Transverse colon (tissue), 4 donors: ENCODE measurements around the gene PLPP7. TPM values are rescaled to one million over a fixed set of nuclear protein-coding genes. Genes with fewer than 3 reads are reported as not detected.

Experiments
- DNase-seq: peaks from one replicate; pipeline ENCODE4 v3.0.0-alpha.2; 2019
- H3K27ac ChIP-seq, 4 donors: fragments of 200-600 bp; sonication (generic); 2 replicates each; pipeline ENCODE4 v1.5.1; 2016 to 2018; ENCODE audit warnings: inconsistent platforms in 4 of 4
- H3K27me3 ChIP-seq: fragments of 200-600 bp; sonication (generic); 2 replicates; pipeline ENCODE4 v1.5.1; 2017; ENCODE audit warnings: inconsistent platforms
- H3K36me3 ChIP-seq, 4 donors: fragments of 200-600 bp; sonication (generic); 2 replicates each; pipeline ENCODE4 v1.5.1; 2017 to 2019; ENCODE audit warnings: inconsistent platforms in 4 of 4
- H3K4me1 ChIP-seq, 4 donors: fragments of 200-600 bp; sonication (generic); 2 replicates each; pipeline ENCODE4 v1.5.1; 2017 to 2020; ENCODE audit warnings: inconsistent platforms in 4 of 4
- H3K4me3 ChIP-seq, 4 donors: fragments of 200-600 bp; sonication (generic); 1 replicate in 1 of 4; 2 replicates in 3 of 4; pipeline versions ENCODE4 v1.5.1 to v1.6.1; 2017 to 2019; ENCODE audit warnings: inconsistent platforms in 4 of 4
- H3K9me3 ChIP-seq, 2 donors: fragments of 200-600 bp; sonication (generic); 2 replicates each; pipeline ENCODE4 v1.5.1; 2017 to 2019; ENCODE audit warnings: inconsistent platforms in 2 of 2
- CTCF ChIP-seq, 5 experiments: fragments of 200-600 bp in 3 of 5; fragments of 450-650 bp in 2 of 5; sonication (generic) in 3 of 5; IDR thresholded peaks; 1 replicate in 2 of 5; 2 replicates in 3 of 5; pipeline ENCODE4 v1.5.1; 2016 to 2017; ENCODE audit warnings: antibody characterized with exemption in 5 of 5, inconsistent platforms in 3 of 5, mild to moderate bottlenecking in 2 of 5, moderate library complexity in 1 of 5
- EP300 ChIP-seq: sonication (generic); formaldehyde crosslinking; IDR thresholded peaks from one replicate; pipeline ENCODE4 v1.6.1; 2017; ENCODE audit warnings: antibody characterized with exemption, low read depth
- POLR2A ChIP-seq: fragments of 450-650 bp; IDR thresholded peaks from one replicate; pipeline ENCODE4 v1.6.1; 2016; ENCODE audit warnings: antibody characterized with exemption, mild to moderate bottlenecking, moderate library complexity
- POLR2AphosphoS5 ChIP-seq, 3 donors: sonication (generic); formaldehyde crosslinking; IDR thresholded peaks; one replicate each; pipeline ENCODE4 v1.6.1; 2016; ENCODE audit warnings: antibody characterized with exemption in 3 of 3
- WGBS, 2 donors: methylation state at CpG; one replicate each; pipeline ENCODE4 v1.1.5; 2018; ENCODE audit warnings: low coverage in 1 of 2; 5-methylcytosine and 5-hydroxymethylcytosine counted together
- in situ Hi-C, 4 donors: fragments of 200-750 bp; cut with MboI; loops; one replicate each; pipeline versions ENCODE4 v1.15.0 to v1.15.1; 2017; ENCODE audit warnings: low sequenced_read_pairs in 3 of 4, low pct_ligation_motif_present in 1 of 4, low pct_unique_long_range_greater_than_20kb in 1 of 4
- intact Hi-C: fragments of 100-400 bp; cut with DNase I; formaldehyde crosslinking; loops from one replicate; pipeline ENCODE4 v1.15.1; 2023; ENCODE audit warnings: low total_unique reads
- total RNA-seq, 4 donors: library from RNA; depleted of rRNA; stranded (reverse); fragments of >200 nt; gene quantifications; one replicate each; pipeline ENCODE4 v1.1.0, GENCODE V29; 2016

Gene PLPP7
- total RNA-seq, 4 donors from 2014 or later = 3.0 to 10.3 (median 4.1) TPM

- WGBS, 2 donors = 79% methylated on average over 14 of the region's 14 CpGs; no CpG with 5 or more reads in 1 of the 2 donors
- Histone ChIP-seq H3K9me3 (no peaks in the 10 kb centered on the region), H3K4me1 (peaks cover 0 to 19% (median 1%) of the 10 kb centered on the region in 4 donors), H3K27me3 (no peaks in the 10 kb centered on the region), H3K36me3 (no peaks in the 10 kb centered on the region), H3K4me3 (no peak overlapping the region), H3K27ac (peak overlapping the region; percentile 73 to 77 (median 76))
- intact Hi-C loops (no loop called here), in situ Hi-C loops (no loop called here)
- peak; percentile 33 for DNase-seq
- TF ChIP-seq POLR2AphosphoS5 (IDR thresholded peaks at IDR 0.05) = peak in 1 of 3 donors; percentile 22
- TF ChIP-seq POLR2A = no peak
- no peak for TF ChIP-seq CTCF (IDR thresholded peaks at IDR 0.05)
- TF ChIP-seq EP300 = no peak
These were observed 35.5 kb upstream of the PLPP7 start for GRCh38 chr9:131253891-131254491.

GRCh38 chr9:131254626-131255025 lies 34.9 kb upstream of the PLPP7 start:
- no peaks in the 10 kb centered on the region for H3K9me3 ChIP-seq
- intact Hi-C loops = no loop called here

GRCh38 chr9:131255676-131256197 lies 33.8 kb upstream of the PLPP7 start:
- in situ Hi-C loops = no loop called here
- H3K4me1 ChIP-seq = peaks cover 0 to 19% (median 1%) of the 10 kb centered on the region in 4 donors
- H3K27ac ChIP-seq = peak overlapping the region; percentile 73 to 80 (median 77)
- WGBS, 2 donors = 57 to 74% methylated on average over 5 to 8 of the region's 8 CpGs
- no peaks in the 10 kb centered on the region for H3K27me3 ChIP-seq
- no peak for DNase-seq
- H3K9me3 ChIP-seq = no peaks in the 10 kb centered on the region
- intact Hi-C loops = no loop called here
- no peaks in the 10 kb centered on the region for H3K36me3 ChIP-seq
- H3K4me3 ChIP-seq = no peak overlapping the region
- no peak for TF ChIP-seq CTCF (IDR thresholded peaks at IDR 0.05)
- TF ChIP-seq EP300 = no peak
- no peak for TF ChIP-seq POLR2AphosphoS5 (IDR thresholded peaks at IDR 0.05)
- no peak for TF ChIP-seq POLR2A

More at GRCh38 chr9:131254626-131255025, 34.9 kb upstream of the PLPP7 start:
- Histone ChIP-seq H3K36me3 (no peaks in the 10 kb centered on the region), H3K27me3 (no peaks in the 10 kb centered on the region), H3K4me1 (peaks cover 0 to 19% (median 1%) of the 10 kb centered on the region in 4 donors), H3K4me3 (no peak overlapping the region), H3K27ac (peak overlapping the region; percentile 73 to 80 (median 77))
- in situ Hi-C loops = no loop called here
- no peak for TF ChIP-seq POLR2AphosphoS5 (IDR thresholded peaks at IDR 0.05)
- no peak for TF ChIP-seq CTCF (IDR thresholded peaks at IDR 0.05)
- no peak for TF ChIP-seq POLR2A
- no peak for TF ChIP-seq EP300
- no peak for DNase-seq
- 84% methylated on average over 14 of the region's 14 CpGs; no CpG with 5 or more reads in 1 of the 2 donors for WGBS, 2 donors

GRCh38 chr9:131257266-131258025 lies 32.1 kb upstream of the PLPP7 start:
- TF ChIP-seq EP300 = no peak
- no peak for TF ChIP-seq POLR2AphosphoS5 (IDR thresholded peaks at IDR 0.05)
- no peak for TF ChIP-seq POLR2A
- no peak for TF ChIP-seq CTCF (IDR thresholded peaks at IDR 0.05)
- peaks cover 0 to 19% (median 1%) of the 10 kb centered on the region in 4 donors for H3K4me1 ChIP-seq
- WGBS, 2 donors = 73 to 91% methylated on average over 4 to 14 of the region's 15 CpGs
- H3K27me3 ChIP-seq = no peaks in the 10 kb centered on the region
- in situ Hi-C loops (no loop called here), intact Hi-C loops (no loop called here)
- no peak for DNase-seq
- no peak overlapping the region for H3K4me3 ChIP-seq
- peak overlapping the region; percentile 73 to 80 (median 77) for H3K27ac ChIP-seq
- H3K36me3 ChIP-seq = no peaks in the 10 kb centered on the region
- H3K9me3 ChIP-seq = no peaks in the 10 kb centered on the region
